Activated CD4-positive, CD25-positive, alpha-beta regulatory T cell treated with anti-CD3 and anti-CD28 coated beads, Interleukin-2, amount 50 U/mL, for 24 hours (primary cell): Measurements from ENCODE around the gene TAX1BP1.
A peak's percentile ranks its signal among the peaks of the same experiment; 100 is the strongest.

Experiments
- ATAC-seq, 2 donors: fragments of 150-1000 bp; cut with Tn5 transposase; one replicate each; pipeline ENCODE4 v1.10.0; 2021; ENCODE audit warnings: mild to moderate bottlenecking in 1 of 2, moderate library complexity in 1 of 2

Gene TAX1BP1

DNA sequence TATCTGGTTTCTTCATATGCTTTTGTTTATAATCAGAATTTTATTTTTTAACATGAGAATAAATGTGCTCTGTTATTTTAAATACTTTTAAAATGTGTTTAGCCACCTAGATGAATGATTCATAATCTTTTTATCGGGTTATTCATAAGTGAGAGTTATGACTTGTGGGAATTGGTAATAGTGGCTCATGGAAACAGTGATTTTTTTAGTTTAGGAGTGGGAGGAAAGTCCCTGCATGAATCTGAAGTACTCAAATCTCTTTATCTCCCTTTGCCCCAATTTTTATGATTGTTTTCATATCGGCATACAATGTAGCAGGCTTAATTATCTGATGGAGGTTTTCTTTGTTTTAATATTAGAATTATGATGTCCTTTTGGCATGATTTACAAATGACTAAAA is 42.9 kb downstream of the TAX1BP1 start:
- ATAC-seq, result peak; percentile 72 to 78

DNA sequence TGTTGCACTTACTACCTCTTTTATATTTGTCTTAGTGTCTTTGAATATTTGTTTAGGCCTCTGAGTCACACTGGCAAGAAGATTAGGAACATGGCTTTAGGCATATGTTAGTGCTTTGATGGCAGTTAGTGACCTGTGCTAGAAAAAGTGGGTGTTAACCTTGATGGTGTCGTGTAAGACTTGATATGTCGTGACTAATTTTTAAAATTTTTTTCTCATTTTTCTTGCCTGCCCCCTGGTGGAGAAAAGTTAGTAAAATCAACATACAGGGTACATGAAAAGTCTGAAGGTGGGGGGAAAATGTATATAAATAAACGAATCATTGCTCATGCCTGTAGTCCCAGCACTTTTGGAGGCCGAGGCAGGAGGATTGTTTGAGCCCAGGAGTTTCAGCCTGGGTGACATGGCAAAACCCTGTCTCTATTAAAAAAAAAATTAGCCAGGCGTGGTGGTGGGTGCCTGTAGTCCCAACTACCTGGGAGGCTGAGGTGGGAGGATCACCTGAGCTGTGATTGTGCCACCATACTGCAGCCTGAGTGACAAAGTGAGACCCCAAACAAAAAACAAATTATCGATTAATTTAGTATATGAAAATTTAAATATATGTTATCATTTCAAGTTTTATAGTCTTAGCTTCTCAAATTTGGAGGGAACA is 44.6 kb downstream of the TAX1BP1 start:
- ATAC-seq, result peak; percentile 57 to 65

DNA sequence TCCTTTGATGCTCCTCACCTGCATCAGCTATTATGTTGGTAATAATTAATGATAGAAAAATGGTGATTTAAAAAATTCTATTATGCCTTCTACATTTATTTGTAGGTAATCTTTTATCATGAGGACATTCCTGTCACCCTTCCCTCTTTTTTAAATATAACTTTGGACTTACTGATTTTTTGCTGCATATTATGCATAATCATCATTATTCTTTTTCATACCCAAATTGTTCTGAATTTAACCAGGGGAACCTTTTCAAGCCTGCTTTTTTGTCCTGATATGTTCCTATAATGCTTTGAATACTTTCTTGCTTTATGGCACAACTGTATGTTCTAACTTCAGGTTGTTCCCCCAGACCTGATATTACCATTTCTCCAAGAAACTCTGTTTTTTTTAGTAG is 48.5 kb downstream of the TAX1BP1 start:
- no peak for ATAC-seq

DNA sequence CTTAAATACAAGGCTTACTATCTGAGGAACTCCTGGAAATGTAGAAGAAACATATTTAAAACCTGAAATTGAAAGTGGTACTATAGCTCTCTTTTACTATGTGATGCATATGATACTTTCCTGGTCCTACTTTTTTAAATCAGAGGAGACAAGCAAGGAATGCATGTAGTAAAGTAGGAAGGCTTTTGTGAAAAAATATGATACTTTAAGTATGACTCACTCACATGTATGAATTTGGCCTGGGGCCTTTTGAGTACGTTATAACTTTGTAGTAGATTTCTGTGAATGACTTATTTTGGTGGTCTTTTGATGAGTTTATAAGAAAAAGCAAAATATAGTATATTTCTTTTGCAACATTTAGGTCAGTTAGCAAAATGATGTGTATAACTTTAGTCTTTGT is 53.8 kb downstream of the TAX1BP1 start:
- ATAC-seq, result no peak

DNA sequence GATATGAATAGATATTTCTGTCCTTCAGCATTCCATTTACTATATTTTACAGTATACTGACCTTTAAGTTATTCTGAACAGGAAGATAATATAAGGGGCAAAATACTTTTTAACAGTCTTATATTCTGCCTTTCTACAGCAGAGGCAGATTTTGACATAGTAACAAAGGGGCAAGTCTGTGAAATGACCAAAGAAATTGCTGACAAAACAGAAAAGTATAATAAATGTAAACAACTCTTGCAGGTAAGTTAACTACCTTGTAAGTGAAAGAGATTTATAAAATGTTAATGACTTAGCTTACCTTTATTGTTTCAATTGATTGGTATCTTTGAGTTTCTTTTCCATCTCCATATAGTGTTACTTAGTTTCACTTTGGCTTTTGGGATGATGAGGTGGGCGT is 56.0 kb downstream of the TAX1BP1 start:
- ATAC-seq, result no peak

DNA sequence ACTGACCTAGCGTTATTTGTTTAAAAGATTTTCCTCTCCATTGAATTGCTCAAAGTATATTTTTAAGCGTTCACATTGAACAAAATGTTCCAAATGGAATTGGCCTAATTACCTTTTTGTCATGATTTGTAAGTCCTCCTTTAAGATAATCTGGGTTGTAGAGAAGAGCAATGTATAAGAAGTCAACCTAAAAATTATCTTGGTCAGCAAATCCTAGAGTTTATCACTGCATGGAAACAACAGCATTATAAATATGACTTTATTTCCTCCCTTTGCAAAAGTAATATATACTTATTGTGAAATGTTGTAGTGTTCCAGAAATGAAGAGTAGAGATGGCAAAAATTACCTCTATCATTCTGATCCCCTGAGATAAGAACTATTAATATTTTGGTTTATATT is 59.2 kb downstream of the TAX1BP1 start:
- ATAC-seq, result no peak

DNA sequence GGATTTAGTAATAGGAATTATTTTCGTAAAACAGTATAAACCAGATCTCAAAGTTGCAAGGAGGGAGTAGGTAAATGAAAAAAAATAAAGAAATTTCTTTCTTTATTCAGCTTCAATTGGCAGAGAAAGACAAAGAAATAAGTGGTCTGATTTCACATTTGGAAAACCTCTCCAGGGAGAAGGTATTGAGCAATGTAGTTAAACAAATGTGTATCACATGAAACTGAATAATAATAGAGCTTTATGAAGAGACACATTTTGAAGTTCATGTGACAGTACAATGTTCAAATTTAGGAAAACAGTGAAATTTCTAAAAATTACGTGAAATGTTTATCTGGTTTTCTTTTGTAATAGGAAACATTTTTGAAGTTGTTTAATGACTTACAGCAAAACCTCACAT is 63.0 kb downstream of the TAX1BP1 start:
- no peak for ATAC-seq

DNA sequence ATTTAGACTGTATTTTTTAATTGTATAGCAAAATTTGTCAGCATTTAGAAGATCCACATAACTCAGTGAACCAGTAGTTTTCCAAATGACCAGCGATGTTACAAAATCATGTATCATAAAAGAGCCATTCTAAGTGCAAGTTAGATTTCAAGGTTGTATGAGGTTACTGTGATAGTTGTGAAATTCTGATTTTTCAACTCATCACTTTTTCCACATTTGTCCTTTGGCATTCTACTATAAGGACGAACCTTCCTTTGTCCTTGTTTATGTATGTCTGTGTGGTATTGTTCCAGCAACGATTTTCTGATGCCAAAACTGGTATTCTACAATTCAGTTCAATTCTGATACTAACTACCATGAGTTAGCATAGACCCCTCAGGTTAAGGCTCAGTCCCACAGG is 64.2 kb downstream of the TAX1BP1 start:
- no peak for ATAC-seq

DNA sequence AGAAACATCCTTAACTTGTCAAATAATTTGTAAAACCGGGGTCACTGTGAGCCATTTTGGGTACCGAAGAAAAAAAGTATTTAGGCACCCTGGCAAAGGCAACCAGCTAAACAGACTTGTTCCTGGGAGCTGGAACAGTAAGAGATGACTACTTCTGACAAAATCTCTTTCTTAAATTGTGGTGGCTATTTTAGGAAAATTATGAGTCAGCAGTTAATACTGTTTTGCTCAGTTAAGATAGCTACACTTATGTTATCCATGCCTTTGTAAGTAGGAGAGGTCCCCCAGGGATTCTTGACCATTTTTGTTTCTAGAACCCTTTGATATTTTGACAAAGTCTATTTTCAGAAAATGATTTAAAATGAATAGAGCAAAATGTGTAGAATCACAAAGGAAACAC is 68.7 kb downstream of the TAX1BP1 start:
- ATAC-seq, result no peak

DNA sequence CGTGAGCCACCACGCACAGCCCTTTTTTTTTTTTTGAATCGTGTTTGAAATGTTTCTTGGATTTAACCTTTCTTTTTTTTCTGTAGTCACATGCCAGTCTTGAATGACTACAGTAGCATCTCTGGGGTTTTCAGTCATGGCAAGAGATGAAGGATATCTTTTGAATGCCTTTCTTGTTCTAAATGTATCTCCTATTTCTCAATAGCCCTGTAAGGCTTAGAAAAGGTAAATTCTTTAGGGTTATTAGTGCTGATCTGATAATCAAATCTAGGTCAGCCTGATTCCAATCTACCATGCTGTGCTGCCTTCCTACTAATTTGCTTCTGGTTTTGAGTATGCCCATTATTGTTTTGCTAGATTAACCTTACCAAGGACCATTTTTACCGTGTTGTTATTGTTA is 70.2 kb downstream of the TAX1BP1 start:
- no peak for ATAC-seq

DNA sequence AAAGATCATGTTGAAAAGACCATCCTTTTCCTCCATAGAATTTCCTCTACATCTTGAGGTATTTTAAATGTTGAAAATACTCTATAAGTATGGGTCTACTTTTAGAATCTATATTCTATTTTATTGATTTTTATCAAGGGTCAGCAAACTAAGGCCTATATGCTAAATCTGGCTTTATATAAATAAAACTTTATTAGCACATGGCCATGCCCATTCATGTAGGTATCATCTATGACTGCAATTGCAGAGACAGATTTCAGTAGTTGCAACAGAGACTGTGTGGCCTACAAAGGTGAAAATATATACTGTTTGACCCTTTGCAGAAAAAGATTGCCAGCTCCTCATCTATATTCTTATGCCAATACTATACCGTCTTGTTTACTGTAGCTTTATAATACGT is 72.7 kb downstream of the TAX1BP1 start:
- no peak for ATAC-seq

DNA sequence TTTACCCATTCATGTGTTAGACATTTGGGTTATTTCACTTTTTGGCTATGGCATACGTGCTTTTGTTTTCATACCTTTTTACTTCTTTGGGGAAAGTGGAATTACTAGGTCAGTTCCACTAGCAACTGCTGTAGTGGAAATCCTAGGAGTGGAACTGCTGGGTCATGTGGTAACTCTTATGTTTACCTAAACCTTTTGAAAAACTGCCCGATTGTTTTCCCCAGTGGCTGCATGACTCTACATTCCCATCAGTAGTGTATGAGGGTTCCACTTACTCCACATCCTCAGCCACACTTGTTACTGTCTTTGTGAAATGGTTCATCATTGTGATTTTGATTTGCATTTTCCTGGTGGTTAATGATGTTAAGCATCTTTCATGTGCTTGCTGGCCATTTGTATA is 82.3 kb downstream of the TAX1BP1 start:
- ATAC-seq, result no peak

DNA sequence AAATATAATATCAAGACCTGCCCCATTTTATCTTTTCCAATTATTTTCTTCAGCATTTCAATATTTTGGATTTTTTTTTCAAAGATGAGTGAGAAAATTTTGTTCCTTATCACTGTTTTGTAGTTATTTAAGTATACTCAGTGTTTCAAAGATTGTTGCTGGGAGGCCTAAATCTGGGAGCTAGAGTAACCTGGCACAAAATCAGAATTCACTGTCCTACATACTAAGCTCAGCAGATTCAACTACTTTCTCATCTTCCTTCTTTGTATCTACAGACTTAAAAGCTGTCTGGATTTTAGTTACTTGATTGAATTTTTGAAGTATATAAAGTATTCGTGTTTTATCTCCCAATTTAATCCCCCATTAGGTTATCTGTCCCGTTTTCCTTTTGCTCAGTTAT is 85.9 kb downstream of the TAX1BP1 start:
- ATAC-seq, result no peak

DNA sequence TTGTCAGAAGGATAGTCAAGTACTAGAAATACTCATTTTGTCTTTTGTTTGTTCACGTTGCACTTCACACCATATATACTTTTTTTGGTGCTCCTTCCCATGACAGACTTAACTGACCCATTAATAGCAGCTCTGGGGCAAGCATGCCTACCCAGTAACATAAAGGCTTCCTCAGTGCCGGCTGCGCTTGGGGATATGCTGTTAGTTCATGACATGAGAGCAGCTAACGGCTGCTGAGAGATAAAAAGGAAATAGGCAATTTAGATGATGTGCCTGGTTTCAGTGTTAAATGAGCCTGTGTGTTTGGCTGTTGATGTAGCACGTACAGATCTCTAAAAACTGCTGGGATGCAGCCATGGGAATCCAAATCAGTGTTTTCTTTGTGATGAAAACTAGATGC is 86.4 kb downstream of the TAX1BP1 start:
- ATAC-seq, result no peak

DNA sequence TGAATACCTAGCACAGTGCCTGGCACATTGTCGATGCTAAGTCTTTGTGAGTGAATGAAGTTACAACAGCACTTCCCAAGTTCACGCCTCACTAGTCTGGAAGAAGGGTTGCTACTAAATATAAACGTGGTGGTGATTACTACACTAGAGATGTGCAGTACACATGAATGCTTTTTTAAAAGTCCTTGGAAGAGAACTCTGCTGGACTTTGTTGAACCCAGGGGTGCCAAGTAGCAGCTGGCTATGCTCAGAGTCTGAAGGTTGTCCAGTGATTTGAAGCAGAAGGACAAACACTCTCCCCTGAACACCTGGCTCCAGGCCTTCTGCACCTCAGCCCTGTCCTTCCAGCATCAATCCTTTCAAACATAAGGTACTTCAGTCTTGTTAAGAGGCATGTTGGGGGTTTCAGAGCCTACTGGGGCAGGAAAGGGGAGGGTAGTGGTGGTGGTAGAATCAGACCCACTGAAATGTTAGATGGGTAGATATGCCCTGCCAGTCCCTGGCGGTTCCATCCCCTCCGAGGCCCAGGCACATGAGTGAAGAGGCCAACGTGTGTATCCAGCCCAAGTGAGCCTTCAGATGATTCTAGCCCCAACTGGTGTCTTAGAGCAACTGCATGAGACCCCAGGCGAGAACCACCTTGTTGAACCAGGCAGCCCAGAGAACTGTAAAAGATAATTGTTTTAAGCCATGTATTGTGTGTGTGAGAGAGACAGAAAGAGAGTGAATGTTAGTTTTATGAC is 94.4 kb downstream of the TAX1BP1 start:
- ATAC-seq, result no peak

DNA sequence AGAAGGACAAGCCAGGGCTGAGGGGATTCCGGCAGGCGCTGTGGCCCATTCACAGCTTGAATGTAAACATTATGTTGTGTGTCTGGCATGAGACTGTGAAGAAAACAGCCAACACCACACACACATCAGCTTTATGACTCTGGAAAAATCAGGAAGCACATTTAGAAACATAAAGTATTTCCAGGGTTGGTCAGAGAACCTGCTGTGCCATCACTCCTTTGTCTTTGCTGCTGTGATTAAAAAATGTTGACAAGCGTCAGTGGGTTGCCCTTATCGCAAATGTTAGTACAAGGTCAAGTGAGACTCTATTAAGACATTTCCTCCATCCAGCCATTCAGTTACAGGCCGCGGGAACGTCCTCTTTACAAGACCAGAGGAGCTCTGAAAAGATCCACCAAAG is 95.4 kb downstream of the TAX1BP1 start:
- ATAC-seq, result no peak

DNA sequence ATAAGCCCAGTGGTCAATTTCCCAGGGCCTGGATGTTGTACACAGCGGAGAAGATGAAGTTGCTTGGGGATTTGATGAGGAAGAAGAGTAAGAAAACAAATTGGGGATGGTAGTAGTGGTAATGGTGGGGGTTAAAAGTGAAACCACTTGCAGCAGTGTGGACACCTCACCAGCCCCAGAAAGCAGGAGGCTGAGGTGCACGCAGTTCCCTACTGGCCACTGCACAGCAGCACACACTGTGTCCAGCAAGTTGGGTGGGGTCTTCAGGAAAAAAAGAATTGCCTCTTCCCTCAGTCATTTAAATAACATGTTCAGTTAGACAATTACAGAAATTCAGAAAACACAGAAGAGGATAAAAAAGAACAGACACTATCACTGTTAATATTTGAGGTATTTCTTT is 96.6 kb downstream of the TAX1BP1 start:
- no peak for ATAC-seq

DNA sequence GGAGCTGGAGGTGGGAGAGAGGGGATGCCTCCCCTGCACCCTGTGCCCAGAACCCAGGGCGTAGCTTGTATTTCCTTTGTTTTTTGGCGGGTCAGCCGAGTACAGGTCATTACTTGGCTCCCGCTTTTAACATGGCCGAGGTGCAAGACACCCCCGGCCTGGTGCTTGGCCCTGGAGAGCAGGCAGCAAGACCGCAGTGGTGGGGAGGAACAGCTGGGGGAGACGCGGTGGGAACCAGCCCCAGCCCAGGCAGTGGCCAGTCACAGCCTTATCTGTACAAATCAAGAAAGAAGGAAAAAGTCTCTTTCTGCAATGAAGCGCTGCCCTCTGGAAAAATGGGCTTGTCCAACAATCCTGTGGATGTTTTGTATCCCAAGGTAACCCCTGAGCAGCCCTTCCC is 99.1 kb downstream of the TAX1BP1 start:
- no peak for ATAC-seq

DNA sequence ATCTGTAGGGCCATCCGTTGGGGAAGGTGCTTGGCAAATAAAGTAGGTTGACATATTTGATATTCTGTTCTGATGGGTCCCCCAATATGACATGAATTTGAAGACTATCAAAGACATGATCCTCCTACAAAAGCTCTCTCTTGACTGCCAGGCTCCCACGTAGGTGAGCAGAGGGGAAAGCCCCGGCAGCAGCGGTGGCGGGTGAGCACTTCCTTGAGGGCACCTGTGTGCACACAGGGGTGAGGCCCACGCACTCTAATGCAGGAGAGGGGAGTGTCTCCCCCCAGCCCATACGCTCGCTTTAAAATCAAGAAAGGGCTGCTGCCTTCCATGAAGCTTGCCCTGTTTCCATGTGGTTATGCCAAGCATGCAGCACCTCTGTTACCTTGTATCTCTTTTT is 100.4 kb downstream of the TAX1BP1 start:
- peak; percentile 90 to 95 for ATAC-seq

DNA sequence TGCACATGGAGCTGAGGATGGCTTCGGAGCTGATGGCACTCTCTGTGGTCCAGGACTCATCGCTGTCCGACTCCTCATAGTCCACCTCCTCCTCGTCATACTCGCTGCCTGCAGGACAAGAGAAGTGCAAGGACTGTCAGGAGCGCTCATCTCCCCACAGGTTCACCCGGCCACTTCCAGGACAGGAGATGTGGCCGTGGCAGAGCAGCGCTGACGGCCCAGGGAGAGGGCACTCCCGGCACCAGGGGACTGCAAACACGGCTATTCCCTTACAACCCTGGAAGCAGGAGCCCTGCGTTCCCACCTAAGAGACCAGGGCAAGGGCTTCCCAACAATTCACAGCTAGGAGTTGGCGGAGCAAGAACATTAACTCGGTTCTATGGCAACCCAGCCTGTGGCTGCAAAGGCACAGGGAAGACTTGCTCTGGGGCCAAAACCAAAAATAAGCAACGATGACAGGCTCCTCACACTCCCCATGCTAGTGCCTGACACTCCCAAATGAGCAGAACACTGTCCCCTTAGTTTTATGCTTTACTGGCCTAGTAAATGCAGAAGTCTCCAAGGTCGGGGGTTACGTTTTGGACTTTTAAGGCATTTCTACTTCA is 100.9 kb downstream of the TAX1BP1 start:
- ATAC-seq, result no peak

DNA sequence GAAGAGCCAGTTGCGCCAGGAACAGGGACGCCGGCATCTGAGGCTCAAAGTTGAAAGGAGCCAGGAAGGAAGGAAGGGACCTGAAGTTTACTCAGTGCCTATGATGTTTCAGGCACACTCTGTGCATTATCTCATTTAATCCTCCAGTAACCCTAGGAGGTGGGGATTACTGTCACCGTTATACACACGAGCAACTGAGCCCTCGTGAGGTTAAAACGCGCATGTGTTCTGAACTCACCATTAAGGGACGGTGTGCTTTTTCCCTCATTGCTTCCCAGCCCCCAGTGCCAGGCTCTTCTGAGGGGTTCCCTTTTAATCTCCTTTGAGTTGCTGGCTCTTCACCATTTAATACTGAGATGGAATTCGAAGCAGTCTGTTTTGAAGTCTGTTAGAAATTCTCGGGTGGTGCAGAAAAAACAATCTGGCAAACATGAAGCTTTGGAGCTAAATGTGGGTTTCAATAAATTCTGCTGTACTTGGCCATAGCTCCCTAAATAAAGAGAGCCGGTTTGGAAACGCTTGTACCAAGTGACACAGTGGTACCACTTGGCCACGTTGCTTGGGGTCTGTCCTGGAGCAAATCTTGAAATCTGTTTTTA is 102.2 kb downstream of the TAX1BP1 start:
- ATAC-seq, result no peak

DNA sequence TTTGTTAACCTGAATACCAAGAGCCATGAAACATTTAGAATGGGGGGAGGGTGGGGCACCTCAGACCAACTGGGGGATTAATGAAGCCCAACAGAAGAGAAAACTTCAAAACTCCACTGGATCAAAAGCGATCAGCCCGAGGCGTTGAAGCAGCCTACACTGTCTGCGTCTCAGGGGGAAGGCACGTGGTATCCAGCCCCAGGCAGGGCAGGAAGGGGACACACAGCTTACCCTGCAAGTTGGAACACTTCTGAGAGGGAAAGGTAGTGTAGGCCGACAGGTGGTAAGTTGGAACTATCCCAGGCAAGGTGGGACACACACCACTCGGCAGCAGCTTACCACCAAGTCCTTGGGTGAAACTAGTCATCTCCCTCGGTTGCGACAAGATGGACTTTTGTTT is 102.9 kb downstream of the TAX1BP1 start:
- no peak for ATAC-seq

DNA sequence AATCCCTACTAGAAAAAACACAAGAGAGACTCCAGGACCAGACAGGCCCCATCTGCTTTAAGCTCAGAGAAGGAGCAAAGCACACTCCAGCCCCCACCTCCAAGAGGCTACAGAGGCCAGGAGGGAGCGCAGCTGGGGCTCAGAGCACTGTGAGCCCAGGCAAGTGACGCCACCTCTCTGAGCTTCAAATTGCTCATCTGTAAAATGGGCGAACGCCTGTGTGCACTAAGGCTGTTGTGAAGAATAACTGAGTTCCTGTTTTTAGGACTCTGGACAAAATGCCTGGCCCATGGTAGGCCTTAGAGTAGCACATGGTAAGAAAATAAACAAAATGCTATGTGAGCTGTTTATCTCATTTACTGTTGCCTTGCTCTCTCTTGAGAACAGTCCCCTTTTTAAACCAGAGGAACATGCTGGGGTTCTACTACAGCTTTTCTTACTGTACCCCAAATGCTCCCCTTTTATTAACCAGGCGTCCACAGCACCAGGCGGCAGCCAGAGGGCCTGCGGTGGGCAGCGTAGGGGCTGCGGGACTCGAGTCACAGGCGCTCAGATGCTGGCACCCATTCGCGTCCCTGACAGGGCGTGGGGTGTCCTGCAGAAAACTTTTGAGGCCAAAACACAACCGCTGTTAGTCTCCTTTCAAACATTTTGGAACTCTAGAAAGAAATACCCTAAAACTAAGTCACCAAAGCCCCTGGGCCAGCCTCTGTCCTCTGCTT is 103.8 kb downstream of the TAX1BP1 start:
- no peak for ATAC-seq
